Aorta (tissue), 5 donors: ENCODE results near the gene EBPL. TPM values are rescaled to one million over a fixed set of nuclear protein-coding genes. Genes with fewer than 3 reads are reported as not detected.
A peak's percentile ranks its signal among the peaks of the same experiment; 100 is the strongest.

Experiments
- ATAC-seq: fragments of 200-7000 bp; cut with Tn5 transposase; one replicate; pipeline ENCODE4 v1.9.1; 2022; ENCODE audit warnings: moderate library complexity; ENCODE audit not compliant: low FRiP score
- DNase-seq, 2 donors: peaks; one replicate each; pipeline ENCODE4 v3.0.0-alpha.2; 2020
- H3K27ac ChIP-seq, 2 donors: one replicate each; pipeline ENCODE4 v1.5.1; 2013; ENCODE audit warnings: low read length in 2 of 2, mild to moderate bottlenecking in 2 of 2, moderate library complexity in 2 of 2, control low read depth in 1 of 2, inconsistent platforms in 1 of 2, low read depth in 1 of 2
- H3K27me3 ChIP-seq, 2 donors: one replicate each; pipeline ENCODE4 v1.6.1; 2013; ENCODE audit warnings: control low read depth in 1 of 2, low read length in 1 of 2, mild to moderate bottlenecking in 1 of 2, moderate library complexity in 1 of 2; ENCODE audit not compliant: insufficient read depth in 2 of 2, control insufficient read depth in 1 of 2
- H3K36me3 ChIP-seq, 2 donors: one replicate each; pipeline ENCODE4 v1.6.1; 2013; ENCODE audit warnings: control low read depth in 1 of 2, low read length in 1 of 2, mild to moderate bottlenecking in 1 of 2; ENCODE audit not compliant: insufficient read depth in 2 of 2, control insufficient read depth in 1 of 2
- H3K4me1 ChIP-seq, 2 donors: one replicate each; pipeline ENCODE4 v1.6.1; 2013; ENCODE audit warnings: low read length in 2 of 2, control low read depth in 1 of 2, mild to moderate bottlenecking in 1 of 2, moderate library complexity in 1 of 2; ENCODE audit not compliant: insufficient read depth in 2 of 2, control insufficient read depth in 1 of 2
- H3K4me3 ChIP-seq, 2 donors: one replicate each; pipeline ENCODE4 v1.5.1; 2013; ENCODE audit warnings: low read length in 2 of 2, control low read depth in 1 of 2, mild to moderate bottlenecking in 1 of 2
- H3K9me3 ChIP-seq: one replicate; pipeline ENCODE4 v1.6.1; 2013; ENCODE audit warnings: mild to moderate bottlenecking, low read length; ENCODE audit not compliant: control insufficient read depth
- WGBS, 2 donors: extraction: QIAGEN DNeasy Blood & Tissue Kit; methylation state at CpG; one replicate each; pipeline ENCODE4 v1.1.7; 2013; 5-methylcytosine and 5-hydroxymethylcytosine counted together
- intact Hi-C, 2 donors: fragments of 100-400 bp; cut with DNase I; formaldehyde crosslinking; loops; one replicate each; pipeline versions ENCODE4 v1.14.2 to v1.15.0; 2022
- long read RNA-seq, 2 donors: library from polyadenylated mRNA; unstranded; transcript quantifications; one replicate each; pipeline ENCODE4 v2.0.0, GENCODE V29; 2020 to 2021
- polyA plus RNA-seq, 2 donors: library from polyadenylated mRNA; stranded (reverse); fragments of 200-250 nt; gene quantifications; one replicate each; pipeline ENCODE4 v1.2.3, GENCODE V29; 2013
- total RNA-seq, 2 donors: library from RNA; stranded (reverse); fragmentation: NEBNext Ultra II Directional; extraction: Animal tissue kit (Norgen Biotek cat#: 25700); gene quantifications; one replicate each; pipeline ENCODE4 v1.2.1, GENCODE V29; 2021
- donor health status: healthy with polysubstance abuse.
- donor health status: Bipolar disorder and iron deficiency.
- donor health status: DM: no; HTN: no; CAD: no.
- donor health status: DM: no; HTN: no; CAD: no.
- donor health status: DM: yes; HTN: yes; CAD: no.

Gene EBPL
- 10 to 100 TPM; 24.2 to 36.4 TPM for total RNA-seq
- polyA plus RNA-seq, result 10 to 100 TPM; 23.7 to 31.7 TPM
- long read RNA-seq, donor 1, partial matches to known transcripts, result 0 of 2 reads
- long read RNA-seq, donor 1, other reads (novel, unspliced or antisense), result 1 of 2 reads
- long read RNA-seq, donor 2, transcript EBPL-206 (3 exons, 810 nt), result minor isoform, 5 of 18 reads
- long read RNA-seq, donor 2, transcript EBPL-201 (4 exons, 914 nt), result major isoform, 9 of 18 reads
- long read RNA-seq, donor 2, partial matches to known transcripts, result 0 of 18 reads
- long read RNA-seq, donor 2, other reads (novel, unspliced or antisense), result 1 of 18 reads

DNA sequence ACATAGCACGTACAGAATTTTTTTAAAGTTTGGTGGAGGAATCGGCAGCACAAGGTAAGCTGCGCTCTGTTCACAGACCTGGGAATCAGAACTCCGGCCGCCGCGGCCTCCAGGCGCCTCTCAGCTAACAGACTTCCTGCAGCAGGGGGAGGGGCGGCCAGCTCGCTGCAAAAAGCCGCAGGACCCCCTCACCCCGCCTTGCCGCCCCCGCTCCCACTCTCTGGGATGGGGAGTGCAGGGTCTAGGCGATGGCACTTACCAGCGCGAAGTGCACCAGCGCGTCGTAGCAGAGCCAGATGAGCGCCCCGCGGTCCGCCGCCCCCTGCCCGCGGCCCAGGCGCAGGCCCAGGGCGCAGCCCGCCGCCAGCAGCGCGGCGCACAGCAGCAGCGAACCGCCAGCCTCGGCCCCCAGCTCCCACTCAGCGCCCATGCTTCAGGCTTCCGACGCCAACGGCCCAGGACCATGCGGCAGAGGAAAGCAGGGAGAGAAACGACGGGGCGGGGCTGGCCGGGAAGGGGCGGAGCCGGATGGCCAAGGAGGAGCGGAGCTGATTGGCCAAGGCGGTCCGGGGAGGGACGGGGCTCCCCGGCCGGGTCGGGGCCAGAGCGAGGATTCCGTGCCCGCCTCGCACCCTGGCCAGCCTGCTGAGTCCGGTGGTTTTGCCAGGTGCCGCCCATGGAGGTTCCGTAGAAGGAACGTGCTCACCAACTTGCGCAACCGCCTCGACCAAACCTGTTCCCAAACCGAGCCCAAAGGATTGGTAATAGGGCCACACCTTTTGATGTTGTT, at the start of gene EBPL:
EBPL (minus strand) TSS at position 492 of the 790 bp plus-strand sequence; CDS start at position 430, 62 bp downstream.
- Histone ChIP-seq H3K4me1 (no peaks in the 10 kb centered on the region), H3K36me3 (no peaks in the 10 kb centered on the region), H3K27ac (peak within 1 kb of the TSS in 1 of 2 donors; percentile 30), H3K27me3 (no peaks in the 10 kb centered on the region), H3K9me3 (no peaks in the 10 kb centered on the region), H3K4me3 (peak within 1 kb of the TSS; percentile 82 to 92)
- DNase-seq (peak; percentile 97 to 99), ATAC-seq (peak; percentile 99)
- WGBS, 2 donors, result 1% methylated on average over 54 to 67 of the region's 67 CpGs
- intact Hi-C loops, result loop anchor here in 1 of 2 donors (10.0 kb wide), 1 partner anchor 104 kb away; the partner anchor contains the start of gene KPNA3

DNA sequence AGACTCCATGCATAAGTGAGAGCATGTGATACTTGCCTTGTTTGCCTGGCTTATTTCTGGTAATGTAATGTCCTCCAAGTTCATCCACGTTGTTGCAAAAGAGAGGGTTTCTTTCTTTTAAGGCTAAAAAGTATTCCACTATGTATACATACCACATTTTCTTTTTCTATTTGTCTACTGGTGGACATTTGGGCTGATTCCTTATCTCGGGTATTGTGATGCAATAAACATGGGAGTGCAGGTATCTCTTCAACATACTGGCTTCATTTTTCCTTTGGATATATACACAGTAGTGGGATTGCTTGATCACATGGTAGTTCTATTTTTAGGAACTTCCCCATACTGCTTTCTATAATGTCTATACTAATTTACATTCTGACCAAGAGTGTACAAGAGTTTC, 49.6 kb upstream of the EBPL start:
- no peak for DNase-seq
- no peak overlapping the region for H3K4me3 ChIP-seq
- H3K9me3 ChIP-seq, result no peaks in the 10 kb centered on the region
- no peaks in the 10 kb centered on the region for H3K4me1 ChIP-seq
- no peak for ATAC-seq
- intact Hi-C loops, result no loop called here
- no peak overlapping the region for H3K27ac ChIP-seq
- H3K27me3 ChIP-seq, result no peaks in the 10 kb centered on the region
- WGBS, 2 donors, result 90% methylated on average over 2 of the region's 2 CpGs
- no peaks in the 10 kb centered on the region for H3K36me3 ChIP-seq

- Histone ChIP-seq H3K4me1 (no peaks in the 10 kb centered on the region), H3K36me3 (no peaks in the 10 kb centered on the region), H3K4me3 (no peak overlapping the region), H3K27me3 (no peaks in the 10 kb centered on the region), H3K9me3 (no peaks in the 10 kb centered on the region), H3K27ac (no peak overlapping the region)
- DNase-seq (no peak), ATAC-seq (no peak)
- WGBS, 2 donors, result 93 to 94% methylated on average over 5 of the region's 5 CpGs
- intact Hi-C loops, result no loop called here
Measured at GRCh38 chr13:49739498-49740187, 48.4 kb upstream of the EBPL start.

GRCh38 chr13:49733181-49733951, 42.1 kb upstream of the EBPL start:
- H3K27ac ChIP-seq, result no peak overlapping the region
- ATAC-seq, result no peak
- 92 to 97% methylated on average over 12 of the region's 12 CpGs for WGBS, 2 donors

DNA sequence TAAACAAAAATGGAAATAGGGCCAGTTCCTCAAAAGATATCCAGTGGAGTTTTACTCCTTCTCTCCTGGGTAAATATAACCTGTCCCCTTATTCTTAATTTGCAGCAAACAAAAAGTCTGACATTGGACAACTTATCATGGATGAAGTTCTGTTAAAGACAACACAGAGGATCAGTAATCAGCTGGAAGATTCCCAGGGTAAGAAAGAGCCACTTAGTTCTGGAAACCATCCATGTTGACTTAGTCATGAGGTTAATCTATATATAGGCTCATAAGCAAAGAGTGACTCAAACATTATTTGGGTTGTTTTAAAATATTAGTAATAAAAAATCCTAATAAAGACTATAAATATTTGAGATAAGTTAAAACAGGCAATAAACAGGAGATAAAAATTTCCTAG, 40.5 kb upstream of the EBPL start:
- H3K4me1 ChIP-seq, result no peaks in the 10 kb centered on the region
- ATAC-seq (no peak), DNase-seq (no peak)
- no peak overlapping the region for H3K27ac ChIP-seq
- no peaks in the 10 kb centered on the region for H3K9me3 ChIP-seq
- intact Hi-C loops, result no loop called here
- no peak overlapping the region for H3K4me3 ChIP-seq
- no peaks in the 10 kb centered on the region for H3K27me3 ChIP-seq
- no peaks in the 10 kb centered on the region for H3K36me3 ChIP-seq

More at GRCh38 chr13:49733181-49733951, 42.1 kb upstream of the EBPL start:
- no peaks in the 10 kb centered on the region for H3K4me1 ChIP-seq
- H3K4me3 ChIP-seq, result no peak overlapping the region
- no peaks in the 10 kb centered on the region for H3K36me3 ChIP-seq
- intact Hi-C loops, result no loop called here
- no peak for DNase-seq
- H3K27me3 ChIP-seq, result no peaks in the 10 kb centered on the region
- H3K9me3 ChIP-seq, result no peaks in the 10 kb centered on the region

GRCh38 chr13:49716615-49717014, 25.3 kb upstream of the EBPL start:
- H3K36me3 ChIP-seq, result no peaks in the 10 kb centered on the region
- ATAC-seq, result no peak
- no peaks in the 10 kb centered on the region for H3K4me1 ChIP-seq
- no peak for DNase-seq
- intact Hi-C loops, result no loop called here
- WGBS, 2 donors, result 82% methylated on average over 6 of the region's 6 CpGs
- no peak overlapping the region for H3K27ac ChIP-seq
- no peaks in the 10 kb centered on the region for H3K9me3 ChIP-seq
- H3K27me3 ChIP-seq, result no peaks in the 10 kb centered on the region
- no peak overlapping the region for H3K4me3 ChIP-seq

DNA sequence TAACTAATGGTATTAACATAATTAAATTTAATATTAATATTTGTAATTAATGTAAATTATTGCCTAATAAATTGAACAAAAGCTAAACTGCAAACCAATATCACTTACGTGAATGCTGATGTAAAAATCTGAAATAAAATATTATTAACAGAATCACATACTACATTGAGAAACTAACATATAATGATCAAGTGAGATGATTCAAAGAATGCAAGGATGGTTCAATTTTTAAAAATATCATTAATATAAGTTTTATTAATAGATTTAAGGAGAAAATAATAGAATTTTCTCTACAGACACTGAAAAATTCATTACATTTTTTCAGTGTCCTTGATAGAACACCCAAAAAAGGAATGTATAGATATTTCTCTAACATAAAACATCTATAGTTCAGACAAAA, 23.5 kb upstream of the EBPL start:
- Histone ChIP-seq H3K36me3 (no peaks in the 10 kb centered on the region), H3K9me3 (no peaks in the 10 kb centered on the region), H3K4me1 (no peaks in the 10 kb centered on the region), H3K27me3 (no peaks in the 10 kb centered on the region), H3K27ac (no peak overlapping the region), H3K4me3 (no peak overlapping the region)
- ATAC-seq (no peak), DNase-seq (no peak)
- 98% methylated on average over 1 of the region's 1 CpG for WGBS, 2 donors
- intact Hi-C loops, result no loop called here

GRCh38 chr13:49711218-49711863, 20.1 kb upstream of the EBPL start:
- WGBS, 2 donors, result 84 to 93% methylated on average over 2 of the region's 2 CpGs
- intact Hi-C loops, result no loop called here
- Histone ChIP-seq H3K27ac (no peak overlapping the region), H3K4me3 (no peak overlapping the region), H3K27me3 (no peaks in the 10 kb centered on the region), H3K9me3 (no peaks in the 10 kb centered on the region), H3K36me3 (no peaks in the 10 kb centered on the region), H3K4me1 (no peaks in the 10 kb centered on the region)
- ATAC-seq, result no peak
- no peak for DNase-seq
